HTR-8/SVneo (cell line): ENCODE data around the gene ZNF219.

ENCODE experiments used
- DNase-seq: peaks from one replicate; pipeline ENCODE4 v3.0.0; 2011; ENCODE audit warnings: low spot score, mixed read lengths; ENCODE audit not compliant: insufficient read length
- FAIRE-seq: peaks from 2 replicates; lab custom pipeline; 2011; peaks lifted over from hg19 to GRCh38; lab: Jason Lieb, UNC

ZNF219 gene

DNA sequence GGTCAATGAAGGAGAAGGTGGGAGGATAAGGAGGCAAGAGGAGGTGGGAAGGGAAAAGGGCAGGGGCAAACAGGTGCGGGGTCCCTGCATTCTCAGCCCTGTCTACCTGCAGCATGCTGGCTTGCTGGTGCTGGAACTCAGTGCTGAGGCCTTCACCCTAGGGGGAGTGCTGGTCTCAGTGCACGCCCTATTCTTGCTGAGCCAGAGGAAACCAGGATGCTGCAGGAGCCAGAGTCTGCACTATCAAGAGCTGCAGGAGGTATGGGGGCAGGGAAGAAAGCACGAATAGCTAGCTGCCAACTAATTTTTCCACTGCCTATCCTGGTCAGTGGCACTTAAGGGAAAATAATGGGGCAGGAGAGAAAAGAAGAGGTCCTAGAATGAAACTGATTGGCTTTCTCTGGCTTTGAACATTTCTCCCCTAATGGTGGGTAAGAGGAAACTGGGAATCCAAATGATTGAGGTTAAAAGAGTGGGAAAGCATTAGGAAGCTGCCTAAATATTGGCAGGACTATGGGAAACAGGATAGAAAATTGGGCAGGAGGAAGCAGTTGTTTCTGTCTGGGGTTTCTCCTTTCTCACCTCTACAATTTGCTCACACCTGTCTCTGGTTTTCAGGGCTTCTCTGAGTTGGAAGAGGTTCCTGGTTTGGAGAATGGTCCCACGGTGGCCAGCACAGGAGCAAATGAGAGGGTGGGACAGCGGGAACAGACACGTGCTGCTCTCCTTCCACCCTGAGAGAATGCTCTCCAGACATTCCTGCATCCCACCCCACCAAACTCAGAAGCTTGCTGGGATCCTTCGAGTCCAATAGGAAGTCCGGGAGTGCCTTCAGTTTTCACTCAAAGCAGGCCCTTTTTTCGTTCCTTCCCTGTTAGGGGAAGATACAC is 4.3 kb upstream of the ZNF219 start:
- DNase-seq (no peak), FAIRE-seq (no peak)

DNA sequence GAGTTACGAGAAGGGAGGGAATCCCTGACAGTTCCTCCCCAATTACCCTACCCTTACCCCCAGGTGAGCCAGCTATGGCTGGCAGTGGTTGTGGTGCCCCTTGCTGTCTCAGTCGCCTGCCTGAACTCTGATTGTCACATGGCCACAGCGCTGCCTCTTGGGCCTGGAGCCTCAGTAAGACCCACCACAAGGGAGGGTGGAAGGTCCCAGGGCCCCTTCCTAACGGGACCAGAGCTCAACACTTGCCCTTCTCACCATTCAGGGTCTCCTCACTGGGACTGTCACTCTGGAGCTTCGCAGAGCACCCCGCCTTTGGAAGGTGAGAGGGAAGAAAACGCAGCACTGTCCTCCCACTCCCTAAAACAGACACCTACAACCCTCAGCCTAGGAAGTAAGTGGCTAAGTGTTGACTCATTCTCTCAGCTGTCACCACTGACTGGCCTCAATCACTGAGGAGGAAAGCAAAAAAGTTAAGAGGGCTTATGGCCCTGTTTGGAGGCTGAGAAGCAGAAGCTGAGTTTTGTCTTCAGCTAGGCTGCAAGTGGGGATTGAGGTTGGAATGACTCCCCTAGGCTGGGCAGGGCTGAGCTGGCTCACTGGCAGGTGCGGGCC is 3.5 kb upstream of the ZNF219 start:
- DNase-seq (no peak), FAIRE-seq (no peak)

- DNase-seq (no peak), FAIRE-seq (no peak)
Measured at GRCh38 chr14:21100931-21101330, 2.5 kb upstream of the ZNF219 start, which contains the start of gene TMEM253. Gene TMEM253, plus strand, starts transcription at chr14:21101066. Its CDS starts 278 bp downstream, at chr14:21101344.

DNA sequence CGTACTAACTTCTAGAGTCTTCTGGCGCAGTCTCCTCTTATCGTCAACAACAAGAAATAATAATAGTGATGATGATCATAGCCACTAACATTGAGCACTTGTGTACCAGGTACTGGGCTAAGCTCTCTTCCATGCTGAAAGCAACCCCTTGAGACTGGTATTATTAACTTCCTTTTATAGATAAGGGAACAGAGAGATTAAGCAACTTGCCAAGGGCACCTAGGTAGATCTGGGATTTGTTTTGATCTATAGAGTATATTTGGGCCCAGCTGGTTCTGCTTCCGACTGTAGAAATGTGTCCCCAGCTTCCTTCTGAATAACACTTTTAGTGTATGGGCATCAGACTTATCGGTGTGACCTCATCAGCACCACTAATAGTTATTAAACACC is 1.1 kb upstream of the ZNF219 start:
- FAIRE-seq, result no peak

DNA sequence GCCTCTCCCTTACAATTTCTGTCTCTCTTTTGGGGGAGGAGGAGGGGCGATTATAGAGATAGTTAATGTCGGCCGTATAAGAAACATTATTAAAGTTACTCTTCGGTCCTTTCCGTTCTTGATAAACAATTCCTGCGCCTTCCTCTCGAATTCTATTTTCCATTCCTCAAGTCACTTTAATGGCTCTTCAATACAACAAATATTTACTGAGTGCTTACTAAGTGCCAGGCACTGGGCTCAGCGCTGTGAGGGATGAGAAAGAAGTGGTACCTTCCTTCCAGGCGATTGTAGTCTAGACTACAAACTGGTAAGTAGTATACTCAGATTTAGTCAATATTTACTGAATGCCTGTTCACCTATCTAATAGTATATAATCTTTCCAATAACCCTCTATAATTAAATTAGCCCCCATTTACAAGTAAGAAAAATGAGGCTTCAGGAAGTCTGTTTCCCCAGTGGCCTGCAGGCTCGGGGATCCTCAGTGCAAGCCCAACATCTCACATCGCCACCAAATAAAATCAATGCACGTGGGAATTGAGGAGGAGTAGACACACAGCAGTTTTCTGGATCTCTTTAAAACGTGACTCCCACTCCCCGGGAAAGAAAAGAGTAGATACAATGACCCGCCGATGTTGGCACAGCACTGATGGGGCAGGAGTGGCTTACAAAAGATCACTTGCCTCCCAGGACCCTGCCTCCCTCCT is 589 bp upstream of the ZNF219 start:
- DNase-seq (no peak), FAIRE-seq (no peak)

More for the DNA sequence above, 1.1 kb upstream of the ZNF219 start:
- no peak for DNase-seq

DNA sequence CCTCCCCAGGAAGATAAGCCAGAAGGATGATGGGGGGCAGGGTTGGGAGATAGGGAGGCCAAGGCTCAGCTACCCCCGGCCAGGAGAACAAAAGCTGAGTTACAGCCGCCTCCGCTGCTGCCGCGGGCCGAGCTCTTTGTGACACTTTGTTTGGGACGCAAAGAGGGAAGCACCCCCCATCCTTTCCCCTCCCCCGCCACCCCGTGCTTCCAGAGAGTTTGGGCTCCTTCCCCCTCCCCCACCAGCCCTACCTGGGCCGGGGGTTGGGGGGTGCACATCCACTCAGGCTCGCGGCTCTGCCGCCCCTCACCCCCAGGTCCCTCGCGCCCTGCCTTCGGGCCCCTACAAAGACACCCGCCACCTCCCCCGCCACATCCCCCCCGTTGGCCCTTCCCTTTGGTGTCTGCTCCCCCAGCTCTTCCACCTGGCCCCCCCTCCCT is 799 bp downstream of the ZNF219 start:
- FAIRE-seq (no peak), DNase-seq (no peak)

GRCh38 chr14:21096978-21097635 is 1.3 kb downstream of the ZNF219 start:
- DNase-seq (no peak), FAIRE-seq (no peak)

DNA sequence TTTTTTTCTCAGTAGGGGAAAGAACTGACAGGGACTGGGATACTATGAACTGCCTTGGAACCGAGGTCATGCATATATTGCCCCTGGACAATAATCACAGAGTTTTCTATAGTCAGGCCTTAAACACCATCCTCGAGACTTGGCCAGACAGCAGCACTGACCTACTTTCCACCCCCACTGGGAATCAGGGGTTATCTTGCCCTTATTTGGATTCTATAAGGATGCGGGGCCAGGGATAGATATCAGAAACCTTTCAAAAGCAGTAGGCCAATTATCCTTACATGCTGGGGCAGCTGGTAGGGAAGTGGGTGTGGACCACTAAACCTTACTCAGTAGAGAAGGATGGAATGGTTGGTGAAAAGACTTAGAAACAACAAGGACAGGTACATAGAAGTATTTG is 2.0 kb downstream of the ZNF219 start:
- DNase-seq (no peak), FAIRE-seq (no peak)

DNA sequence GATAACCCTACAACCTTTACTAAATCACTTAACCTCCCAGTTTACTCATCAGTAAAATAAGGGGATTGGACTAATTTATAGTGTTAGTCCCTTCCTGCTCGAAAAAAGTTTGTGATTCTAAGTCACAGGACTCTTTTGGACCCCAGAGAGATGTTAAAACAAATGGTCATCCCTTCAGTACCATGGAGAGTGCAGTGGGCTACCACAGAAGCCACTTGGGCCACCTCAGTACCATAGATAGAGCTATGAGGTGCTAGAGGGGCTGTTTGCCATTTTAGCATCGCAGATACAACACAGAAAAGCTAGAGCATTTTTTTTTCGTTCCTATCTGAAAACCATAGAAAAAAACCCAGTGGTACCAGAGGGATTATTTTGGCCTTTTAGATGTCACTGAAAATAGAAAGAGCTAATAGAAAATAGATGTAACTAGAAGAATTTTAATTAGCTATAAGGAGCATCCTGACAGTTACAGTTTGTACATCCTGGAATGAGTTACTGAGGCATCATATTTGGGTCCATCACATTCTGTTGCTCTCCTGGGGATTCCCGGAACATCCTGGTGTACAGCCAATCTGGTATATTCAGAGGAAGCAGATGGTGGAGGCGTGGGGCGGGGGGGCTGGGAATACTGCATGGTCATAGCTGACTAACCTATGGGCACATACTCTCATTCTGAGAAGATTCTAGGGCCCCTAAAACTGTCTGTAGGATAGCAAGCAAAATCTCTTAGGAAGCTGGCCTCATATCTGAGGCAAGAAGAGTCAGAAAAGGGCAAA is 2.8 kb downstream of the ZNF219 start:
- FAIRE-seq (no peak), DNase-seq (no peak)

DNA sequence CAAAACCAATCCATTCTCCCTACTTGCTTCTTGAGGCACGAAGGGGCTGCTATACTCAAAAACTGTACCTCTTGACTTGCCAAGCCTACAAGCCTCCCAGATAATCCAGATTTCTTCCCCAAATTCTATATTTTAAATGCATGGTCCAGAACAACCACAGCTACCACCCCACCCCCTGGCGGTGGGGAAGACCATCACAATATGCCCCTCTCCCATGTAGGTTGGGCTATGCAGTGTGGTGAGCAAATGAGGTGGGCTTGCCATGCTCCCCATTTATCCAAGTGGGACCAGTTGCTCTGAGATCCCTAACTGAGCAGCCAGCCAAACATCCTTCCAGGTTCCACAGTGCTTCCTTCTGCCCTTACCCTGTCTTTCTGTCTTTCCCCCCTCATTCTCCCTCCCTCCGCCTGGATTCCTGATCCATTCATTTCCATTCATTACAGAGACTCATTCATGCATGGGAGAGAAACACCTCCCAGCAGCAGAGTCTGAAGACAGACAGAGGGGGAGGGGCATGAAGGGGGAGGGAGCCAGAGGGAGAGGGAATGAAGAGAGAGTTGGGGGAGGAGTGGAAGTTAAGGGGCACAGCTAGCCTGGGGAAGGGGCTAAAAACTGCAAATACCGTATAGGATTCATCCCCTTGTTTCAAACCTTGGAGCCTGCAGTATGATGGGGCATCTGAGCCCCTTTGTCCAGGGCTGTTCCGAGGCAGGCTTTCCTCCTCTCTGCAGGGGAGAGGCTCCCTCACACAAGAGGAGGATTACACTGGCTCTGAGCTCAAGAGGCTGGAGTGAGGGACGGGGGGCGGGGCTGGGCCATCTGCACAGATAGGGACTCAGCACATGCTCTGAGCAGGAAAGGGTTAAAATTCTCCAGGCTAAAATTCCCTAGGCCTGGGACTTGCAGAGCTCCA is 4.4 kb downstream of the ZNF219 start:
- FAIRE-seq (no peak), DNase-seq (no peak)

GRCh38 chr14:21093018-21093417 is 5.4 kb downstream of the ZNF219 start:
- no peak for DNase-seq
- no peak for FAIRE-seq

DNA sequence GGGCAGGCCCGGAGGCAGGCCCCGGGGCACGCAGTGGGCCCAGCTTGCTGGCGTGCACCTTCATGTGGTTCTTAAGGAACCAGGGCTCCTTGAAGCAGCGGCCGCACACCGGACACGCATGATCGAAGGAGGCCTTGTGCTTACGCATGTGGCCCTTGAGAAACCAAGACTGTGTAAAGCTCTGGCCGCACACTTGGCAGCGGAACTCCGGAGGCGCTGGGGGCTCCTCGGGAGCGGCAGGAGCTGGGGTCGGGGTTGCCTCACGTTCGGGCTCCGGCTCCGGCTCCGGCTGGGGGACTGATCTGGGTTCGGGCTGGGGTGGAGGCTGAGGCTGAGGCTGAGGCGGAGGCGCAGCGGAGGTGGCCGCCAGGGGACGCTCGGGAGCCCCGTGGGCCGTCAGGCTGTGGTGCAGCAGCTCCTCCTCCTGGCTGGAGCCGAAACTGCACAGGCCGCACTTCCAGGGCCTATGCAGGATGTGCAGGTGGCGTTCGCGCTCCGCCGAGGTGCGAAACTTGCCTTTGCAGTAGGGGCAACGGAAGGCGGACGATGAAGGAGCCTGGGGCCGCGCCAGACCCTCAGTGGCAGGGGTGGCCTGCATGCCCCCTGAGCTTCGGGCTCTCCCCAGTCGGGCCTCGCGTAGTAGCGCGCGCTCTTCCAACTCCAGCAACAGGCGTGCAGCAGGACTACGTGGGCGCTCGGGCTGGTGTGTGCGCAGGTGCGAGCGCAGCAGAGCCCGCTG is 6.0 kb downstream of the ZNF219 start:
- FAIRE-seq (no peak), DNase-seq (peak; percentile 54)

GRCh38 chr14:21091821-21092272 is 6.6 kb downstream of the ZNF219 start:
- DNase-seq (no peak), FAIRE-seq (no peak)

GRCh38 chr14:21090940-21091663 is 7.4 kb downstream of the ZNF219 start:
- DNase-seq (no peak), FAIRE-seq (no peak)

GRCh38 chr14:21090194-21090939 is 8.1 kb downstream of the ZNF219 start:
- no peak for FAIRE-seq

GRCh38 chr14:21089877-21090193 is 8.6 kb downstream of the ZNF219 start:
- DNase-seq (no peak), FAIRE-seq (no peak)

More at GRCh38 chr14:21090194-21090939, 8.1 kb downstream of the ZNF219 start:
- no peak for DNase-seq

GRCh38 chr14:21089271-21089670 is 9.2 kb downstream of the ZNF219 start:
- no peak for FAIRE-seq
- DNase-seq, result no peak
